A549 (cell line): Measurements from ENCODE around the gene CNTNAP1.
"Not testable (repeated sequence)": the region's sequence is repeated elsewhere in the genome, so short reads cannot be mapped to it uniquely, and the experiment has no call there.

Experiments
- CBX2 ChIP-seq: fragments of 200-600 bp; sonication (generic); IDR thresholded peaks from 2 replicates; pipeline ENCODE4 v1.6.1; 2016; ENCODE audit warnings: low read depth, mild to moderate bottlenecking, borderline replicate concordance
- CTCF ChIP-seq: fragments of >200 bp; sonication (Bioruptor Twin); formaldehyde crosslinking; IDR thresholded peaks from 3 replicates; pipeline ENCODE4 v1.5.1; 2016
- ELK1 ChIP-seq: fragments of 150-350 bp; IDR thresholded peaks from 2 replicates; pipeline ENCODE4 v1.6.1; 2014; ENCODE audit warnings: low read depth, mild to moderate bottlenecking, low read length
- EP300 ChIP-seq, 2 experiments: fragments of >200 bp; sonication (Bioruptor Twin); formaldehyde crosslinking; IDR thresholded peaks; 2 replicates in 1 of 2; 3 replicates in 1 of 2; pipeline ENCODE4 v1.6.1; 2016 to 2017
- HMGXB4 ChIP-seq: fragments of 250-450 bp; sonication (Bioruptor Pico); IDR thresholded peaks from 2 replicates; pipeline ENCODE4 v1.5.0; 2021; ENCODE audit warnings: mild to moderate bottlenecking, moderate library complexity, borderline replicate concordance
- JUN ChIP-seq, 2 experiments: fragments of >200 bp; sonication (Bioruptor Twin); formaldehyde crosslinking; IDR thresholded peaks; 2 replicates in 1 of 2; 3 replicates in 1 of 2; pipeline ENCODE4 v1.6.1; 2016 to 2017
- MAFK ChIP-seq: fragments of 450-650 bp; IDR thresholded peaks from 2 replicates; pipeline ENCODE4 v1.6.1; 2014; ENCODE audit not compliant: partially characterized antibody
- POLR2A ChIP-seq: IDR thresholded peaks from 2 replicates; pipeline ENCODE4 v1.6.1; 2012; ENCODE audit warnings: mild to moderate bottlenecking, low read length
- REST ChIP-seq: fragments of 200-600 bp; sonication (generic); IDR thresholded peaks from 2 replicates; pipeline ENCODE4 v1.6.1; 2016; ENCODE audit warnings: antibody characterized with exemption, mild to moderate bottlenecking, moderate library complexity
- ZFP36 ChIP-seq: fragments of 450-650 bp; IDR thresholded peaks from 2 replicates; pipeline ENCODE4 v1.6.1; 2014; ENCODE audit warnings: borderline replicate concordance; ENCODE audit not compliant: partially characterized antibody

- not testable (repeated sequence) for TF ChIP-seq JUN (IDR thresholded peaks at IDR 0.05); MAFK; CTCF; HMGXB4; EP300 (IDR thresholded peaks at IDR 0.05); ZFP36; POLR2A; REST; ELK1; CBX2
Observed at GRCh38 chr17:42666126-42666525, 16.2 kb upstream of the CNTNAP1 start.
